Parathyroid adenoma (tissue), 2 donors: Measurements from ENCODE around the gene C1RL.

Experiments used
- H2AFZ ChIP-seq: fragments of 300-600 bp; sonication (generic); one replicate; pipeline ENCODE4 v1.7.0; 2017; ENCODE audit warnings: antibody characterized with exemption, mild to moderate bottlenecking
- H3K27ac ChIP-seq: fragments of 300-600 bp; sonication (generic); one replicate; pipeline ENCODE4 v1.7.0; 2017
- H3K27me3 ChIP-seq: fragments of 300-600 bp; sonication (generic); one replicate; pipeline ENCODE4 v1.7.0; 2017; ENCODE audit warnings: low read length; ENCODE audit not compliant: control insufficient read depth, insufficient read depth
- H3K36me3 ChIP-seq: fragments of 300-600 bp; sonication (generic); one replicate; pipeline ENCODE4 v1.7.0; 2017; ENCODE audit warnings: low read length; ENCODE audit not compliant: control insufficient read depth, insufficient read depth
- H3K4me1 ChIP-seq: fragments of 300-600 bp; sonication (generic); one replicate; pipeline ENCODE4 v1.7.0; 2017; ENCODE audit warnings: control low read depth
- H3K4me2 ChIP-seq: fragments of 300-600 bp; sonication (generic); one replicate; pipeline ENCODE4 v1.7.0; 2017; ENCODE audit warnings: low read length
- H3K4me3 ChIP-seq: fragments of 300-600 bp; sonication (generic); one replicate; pipeline ENCODE4 v1.7.0; 2017; ENCODE audit warnings: low read depth, low read length
- H3K79me2 ChIP-seq: fragments of 300-600 bp; sonication (generic); one replicate; pipeline ENCODE4 v1.7.0; 2017; ENCODE audit warnings: control low read depth
- H3K9ac ChIP-seq: fragments of 300-600 bp; sonication (generic); one replicate; pipeline ENCODE4 v1.7.0; 2017; ENCODE audit warnings: mild to moderate bottlenecking
- H3K9me3 ChIP-seq: fragments of 300-600 bp; sonication (generic); one replicate; pipeline ENCODE4 v1.7.0; 2017; ENCODE audit warnings: low read length; ENCODE audit not compliant: control insufficient read depth
- CTCF ChIP-seq: fragments of 300-600 bp; sonication (generic); IDR thresholded peaks from one replicate; pipeline ENCODE4 v1.7.0; 2017; ENCODE audit warnings: antibody characterized with exemption, mild to moderate bottlenecking
- donor health status: primary hyperparathyroidism.

C1RL gene

GRCh38 chr12:7101047-7101693 lies 7.8 kb downstream of the C1RL start:
- Histone ChIP-seq H2AFZ (no peak overlapping the region), H3K9ac (no peak overlapping the region), H3K9me3 (no peaks in the 10 kb centered on the region), H3K4me2 (no peak overlapping the region), H3K4me1 (no peaks in the 10 kb centered on the region), H3K79me2 (no peaks in the 10 kb centered on the region), H3K27me3 (no peaks in the 10 kb centered on the region), H3K36me3 (no peaks in the 10 kb centered on the region), H3K27ac (no peak overlapping the region), H3K4me3 (no peak overlapping the region)
- no peak for TF ChIP-seq CTCF

- no peak overlapping the region for H3K4me2 ChIP-seq
- H2AFZ ChIP-seq: no peak overlapping the region
- H3K4me3 ChIP-seq: no peak overlapping the region
- no peak for TF ChIP-seq CTCF
- H3K9ac ChIP-seq: no peak overlapping the region
- H3K27me3 ChIP-seq: no peaks in the 10 kb centered on the region
- H3K79me2 ChIP-seq: no peaks in the 10 kb centered on the region
- no peak overlapping the region for H3K27ac ChIP-seq
- H3K9me3 ChIP-seq: no peaks in the 10 kb centered on the region
- H3K4me1 ChIP-seq: no peaks in the 10 kb centered on the region
- H3K36me3 ChIP-seq: no peaks in the 10 kb centered on the region
These were observed 8.8 kb downstream of the C1RL start for GRCh38 chr12:7100239-7100638.

GRCh38 chr12:7099290-7099996 lies 9.6 kb downstream of the C1RL start:
- no peak overlapping the region for H2AFZ ChIP-seq
- no peaks in the 10 kb centered on the region for H3K9me3 ChIP-seq
- H3K27ac ChIP-seq: no peak overlapping the region
- H3K36me3 ChIP-seq: no peaks in the 10 kb centered on the region
- no peak overlapping the region for H3K9ac ChIP-seq
- no peaks in the 10 kb centered on the region for H3K79me2 ChIP-seq
- TF ChIP-seq CTCF: no peak
- no peaks in the 10 kb centered on the region for H3K27me3 ChIP-seq
- H3K4me1 ChIP-seq: no peaks in the 10 kb centered on the region
- H3K4me2 ChIP-seq: no peak overlapping the region
- H3K4me3 ChIP-seq: no peak overlapping the region

- Histone ChIP-seq H3K9me3 (no peaks in the 10 kb centered on the region), H3K4me3 (no peak overlapping the region), H2AFZ (no peak overlapping the region), H3K27ac (no peak overlapping the region), H3K9ac (no peak overlapping the region), H3K4me1 (peaks cover 6% of the 10 kb centered on the region), H3K4me2 (no peak overlapping the region), H3K79me2 (no peaks in the 10 kb centered on the region), H3K36me3 (no peaks in the 10 kb centered on the region), H3K27me3 (no peaks in the 10 kb centered on the region)
- no peak for TF ChIP-seq CTCF
These were observed 12.0 kb downstream of the C1RL start for GRCh38 chr12:7096979-7097378.
